Measurements from ENCODE around the gene FBRSL1.

DNA sequence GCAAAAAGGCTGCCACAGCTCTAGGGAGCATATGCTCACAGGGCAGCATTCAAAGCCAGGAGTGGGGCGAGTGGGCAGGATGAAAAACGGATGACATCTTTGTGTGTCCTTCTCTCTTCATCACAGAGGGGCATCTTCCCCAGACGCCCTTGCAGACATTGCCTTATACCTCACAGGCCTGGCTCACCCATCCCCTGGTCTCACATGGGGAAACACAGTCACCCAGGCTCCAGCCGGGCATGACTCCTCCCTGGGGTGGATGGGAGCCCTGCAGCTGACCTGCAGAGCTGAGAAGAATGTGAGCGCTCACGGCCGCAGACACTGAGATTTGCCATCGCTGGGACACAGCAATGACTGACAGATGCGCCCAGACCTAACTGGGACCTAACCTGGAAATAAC, 7.2 kb upstream of the FBRSL1 start:
- TF ChIP-seq POLR2A (IDR thresholded peaks at IDR 0.05; ENCODE audit: low read depth) (no peak), EP300 (IDR thresholded peaks at IDR 0.05) (no peak)
- TF ChIP-seq, protein P1, sequence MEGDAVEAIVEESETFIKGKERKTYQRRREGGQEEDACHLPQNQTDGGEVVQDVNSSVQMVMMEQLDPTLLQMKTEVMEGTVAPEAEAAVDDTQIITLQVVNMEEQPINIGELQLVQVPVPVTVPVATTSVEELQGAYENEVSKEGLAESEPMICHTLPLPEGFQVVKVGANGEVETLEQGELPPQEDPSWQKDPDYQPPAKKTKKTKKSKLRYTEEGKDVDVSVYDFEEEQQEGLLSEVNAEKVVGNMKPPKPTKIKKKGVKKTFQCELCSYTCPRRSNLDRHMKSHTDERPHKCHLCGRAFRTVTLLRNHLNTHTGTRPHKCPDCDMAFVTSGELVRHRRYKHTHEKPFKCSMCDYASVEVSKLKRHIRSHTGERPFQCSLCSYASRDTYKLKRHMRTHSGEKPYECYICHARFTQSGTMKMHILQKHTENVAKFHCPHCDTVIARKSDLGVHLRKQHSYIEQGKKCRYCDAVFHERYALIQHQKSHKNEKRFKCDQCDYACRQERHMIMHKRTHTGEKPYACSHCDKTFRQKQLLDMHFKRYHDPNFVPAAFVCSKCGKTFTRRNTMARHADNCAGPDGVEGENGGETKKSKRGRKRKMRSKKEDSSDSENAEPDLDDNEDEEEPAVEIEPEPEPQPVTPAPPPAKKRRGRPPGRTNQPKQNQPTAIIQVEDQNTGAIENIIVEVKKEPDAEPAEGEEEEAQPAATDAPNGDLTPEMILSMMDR (IDR thresholded peaks at IDR 0.05): no peak

Data from esophagus muscularis mucosa (tissue), 4 donors.